IMR-90 (cell line): ENCODE measurements around the gene FBXL7. TPM values are rescaled to one million over a fixed set of nuclear protein-coding genes. Genes with fewer than 3 reads are reported as not detected.

Experiments
- ATAC-seq: fragments of 200-7000 bp; cut with Tn5 transposase; 2 replicates; pipeline ENCODE4 v1.9.1; 2020; ENCODE audit warnings: low read depth, mild to moderate bottlenecking, moderate library complexity
- BruUV-seq: library from RNA; stranded (reverse); fragments of 400-500 nt; replicated peaks from 2 replicates; lab custom pipeline; 2021; lab: Mats Ljungman, UMichigan
- CTCF ChIA-PET: fragments of 300-600 bp; formaldehyde crosslinking; extraction: SDS; loops from one replicate; lab custom pipeline; 2021; ENCODE audit warnings: antibody characterized with exemption; lab: Yijun Ruan, JAX
- POLR2A ChIA-PET: fragments of 300-600 bp; sonication (Branson Sonifier 250); formaldehyde crosslinking; loops from one replicate; lab custom pipeline; 2022; ENCODE audit warnings: antibody characterized with exemption; ENCODE audit not compliant: unreplicated experiment; lab: Charles Lee
- DNase-seq: peaks from one replicate; pipeline ENCODE4 v3.0.0; 2013
- H2AFZ ChIP-seq: replicated peaks from 2 replicates; pipeline ENCODE3; 2013; ENCODE audit warnings: low read length, mild to moderate bottlenecking; ENCODE audit not compliant: poor library complexity
- H2AK5ac ChIP-seq: 2 replicates; pipeline ENCODE4 v1.6.1; 2013; ENCODE audit warnings: low read depth, low read length, inconsistent platforms
- H2AK9ac ChIP-seq: replicated peaks from 2 replicates; pipeline ENCODE3; 2013; ENCODE audit warnings: mild to moderate bottlenecking, low read depth, low read length, moderate library complexity; ENCODE audit not compliant: poor library complexity
- H2BK120ac ChIP-seq: 2 replicates; pipeline ENCODE4 v1.6.1; 2013; ENCODE audit warnings: low read depth, low read length, inconsistent platforms
- H2BK15ac ChIP-seq: 3 replicates; pipeline ENCODE4 v1.6.1; 2013; ENCODE audit warnings: low read depth, low read length, inconsistent platforms
- H2BK20ac ChIP-seq: 2 replicates; pipeline ENCODE4 v1.6.1; 2013; ENCODE audit warnings: low read depth, mild to moderate bottlenecking, inconsistent platforms, low read length, moderate library complexity
- H2BK5ac ChIP-seq: 2 replicates; pipeline ENCODE4 v1.6.1; 2013; ENCODE audit warnings: mild to moderate bottlenecking, low read depth, low read length, inconsistent platforms; ENCODE audit not compliant: poor library complexity, severe bottlenecking
- H3K14ac ChIP-seq: replicated peaks from 2 replicates; pipeline ENCODE4 v1.6.1; 2013; ENCODE audit warnings: low read depth, low read length, inconsistent platforms
- H3K18ac ChIP-seq: 2 replicates; pipeline ENCODE4 v1.6.1; 2013; ENCODE audit warnings: low read depth, low read length, control low read depth
- H3K23ac ChIP-seq: 2 replicates; pipeline ENCODE4 v1.6.1; 2013; ENCODE audit warnings: low read depth, low read length, inconsistent platforms
- H3K27ac ChIP-seq: 2 replicates; pipeline ENCODE4 v1.5.1; 2013; ENCODE audit warnings: mild to moderate bottlenecking, control low read depth, low read length; ENCODE audit not compliant: insufficient read depth
- H3K27me3 ChIP-seq: 2 replicates; pipeline ENCODE4 v1.6.1; 2013; ENCODE audit warnings: low read length; ENCODE audit not compliant: control insufficient read depth, insufficient read depth
- H3K36me3 ChIP-seq: 2 replicates; pipeline ENCODE4 v1.6.1; 2013; ENCODE audit warnings: low read length, mixed read lengths; ENCODE audit not compliant: control insufficient read depth, insufficient read depth
- H3K4ac ChIP-seq: 2 replicates; pipeline ENCODE4 v1.6.1; 2013; ENCODE audit warnings: low read depth, low read length, inconsistent platforms
- H3K4me1 ChIP-seq: 2 replicates; pipeline ENCODE4 v1.6.1; 2013; ENCODE audit warnings: low read length, mixed read lengths; ENCODE audit not compliant: control insufficient read depth, insufficient read depth
- H3K4me2 ChIP-seq: 2 replicates; pipeline ENCODE4 v1.6.1; 2013; ENCODE audit warnings: low read depth, mild to moderate bottlenecking, control low read depth, low read length, moderate library complexity
- H3K4me3 ChIP-seq: 2 replicates; pipeline ENCODE4 v1.5.1; 2013; ENCODE audit warnings: low read depth, mild to moderate bottlenecking, control low read depth, low read length, moderate library complexity; ENCODE audit not compliant: insufficient read depth
- H3K56ac ChIP-seq: 2 replicates; pipeline ENCODE4 v1.6.1; 2013; ENCODE audit warnings: low read length, inconsistent platforms; ENCODE audit not compliant: insufficient read depth; ENCODE audit errors: extremely low read depth
- H3K79me1 ChIP-seq, 2 experiments: 2 replicates each; pipeline ENCODE4 v1.6.1; 2013; ENCODE audit warnings: low read length in 2 of 2, inconsistent platforms in 1 of 2, low read depth in 1 of 2
- H3K9ac ChIP-seq: 2 replicates; pipeline ENCODE4 v1.6.1; 2013; ENCODE audit warnings: low read depth, low read length, control low read depth
- H3K9me1 ChIP-seq: 2 replicates; pipeline ENCODE4 v1.6.1; 2013; ENCODE audit warnings: low read length, inconsistent platforms; ENCODE audit not compliant: insufficient read depth
- H3K9me3 ChIP-seq: 2 replicates; pipeline ENCODE4 v1.6.1; 2013; ENCODE audit warnings: low read length; ENCODE audit not compliant: control insufficient read depth, insufficient read depth
- H4K20me1 ChIP-seq: 2 replicates; pipeline ENCODE4 v1.6.1; 2013; ENCODE audit warnings: low read length, inconsistent platforms; ENCODE audit not compliant: insufficient read depth
- H4K5ac ChIP-seq: 2 replicates; pipeline ENCODE4 v1.6.1; 2013; ENCODE audit warnings: mild to moderate bottlenecking, low read depth, low read length, control low read depth
- H4K8ac ChIP-seq, 2 experiments: 2 replicates each; pipeline ENCODE4 v1.6.1; 2013; ENCODE audit warnings: low read depth in 2 of 2, low read length in 2 of 2, control low read depth in 1 of 2, inconsistent platforms in 1 of 2
- H4K91ac ChIP-seq: 2 replicates; pipeline ENCODE4 v1.6.1; 2013; ENCODE audit warnings: low read depth, low read length, inconsistent platforms; ENCODE audit not compliant: insufficient read depth
- BHLHE40 ChIP-seq: fragments of 150-350 bp; IDR thresholded peaks from 2 replicates; pipeline ENCODE4 v1.6.1; 2016; ENCODE audit warnings: mild to moderate bottlenecking, low read depth, low read length
- CEBPB ChIP-seq: IDR thresholded peaks from 2 replicates; pipeline ENCODE4 v1.6.1; 2012; ENCODE audit warnings: low read depth, low read length, improper control_type of control experiment
- CHD1 ChIP-seq: IDR thresholded peaks from 2 replicates; pipeline ENCODE4 v1.6.1; 2012; ENCODE audit warnings: low read depth, low read length, improper control_type of control experiment
- CTCF ChIP-seq: conservative IDR thresholded peaks from 2 replicates; pipeline ENCODE4 v1.5.1; 2012; ENCODE audit warnings: mild to moderate bottlenecking, low read depth, low read length, improper control_type of control experiment
- FOS ChIP-seq: fragments of 150-350 bp; IDR thresholded peaks from 2 replicates; pipeline ENCODE4 v1.6.1; 2016; ENCODE audit warnings: low read depth, low read length
- MAFK ChIP-seq: IDR thresholded peaks from 2 replicates; pipeline ENCODE4 v1.6.1; 2012; ENCODE audit warnings: low read depth, low read length, improper control_type of control experiment
- MAZ ChIP-seq: IDR thresholded peaks from 2 replicates; pipeline ENCODE4 v1.6.1; 2012; ENCODE audit warnings: low read depth, mild to moderate bottlenecking, low read length, improper control_type of control experiment, moderate library complexity, borderline replicate concordance
- MXI1 ChIP-seq: IDR thresholded peaks from 2 replicates; pipeline ENCODE4 v1.6.1; 2012; ENCODE audit warnings: low read depth, mild to moderate bottlenecking, low read length, moderate library complexity, borderline replicate concordance
- NFE2L2 ChIP-seq: fragments of 150-350 bp; IDR thresholded peaks from 2 replicates; pipeline ENCODE4 v1.6.1; 2016; ENCODE audit warnings: low read depth, mild to moderate bottlenecking, low read length
- POLR2A ChIP-seq: IDR thresholded peaks from 2 replicates; pipeline ENCODE4 v1.6.1; 2012; ENCODE audit warnings: mild to moderate bottlenecking, low read depth, low read length
- RAD21 ChIP-seq: IDR thresholded peaks from 2 replicates; pipeline ENCODE4 v1.6.1; 2012; ENCODE audit warnings: low read length, improper control_type of control experiment
- RCOR1 ChIP-seq: IDR thresholded peaks from 2 replicates; pipeline ENCODE4 v1.6.1; 2012; ENCODE audit warnings: mild to moderate bottlenecking, low read length, improper control_type of control experiment; ENCODE audit not compliant: insufficient replicate concordance
- RFX5 ChIP-seq: IDR thresholded peaks from 2 replicates; pipeline ENCODE4 v1.8.0; 2012; ENCODE audit warnings: low read depth, mild to moderate bottlenecking, low read length, moderate library complexity
- SMC3 ChIP-seq: fragments of 150-350 bp; IDR thresholded peaks from 2 replicates; pipeline ENCODE4 v1.6.1; 2016; ENCODE audit warnings: low read depth, mild to moderate bottlenecking, antibody characterized with exemption, low read length, moderate library complexity
- USF2 ChIP-seq: fragments of 150-350 bp; IDR thresholded peaks from 2 replicates; pipeline ENCODE4 v1.6.1; 2017; ENCODE audit warnings: mild to moderate bottlenecking, antibody characterized with exemption, low read length, low read depth
- WGBS, 2 experiments: methylation state at CpG; one replicate each; pipeline versions ENCODE4 v1.1.5 to v1.1.7; 2013; ENCODE audit warnings: missing lambda C conversion rate in 2 of 2; ENCODE audit not compliant: insufficient read length in 1 of 2; ENCODE audit errors: extremely low coverage in 2 of 2; 5-methylcytosine and 5-hydroxymethylcytosine counted together
- dilution Hi-C: fragments of 300-500 bp; cut with HindIII; formaldehyde crosslinking; loops from one replicate; pipeline ENCODE4 v1.14.3; 2018; ENCODE audit warnings: low sequenced_read_pairs; ENCODE audit not compliant: unreplicated experiment
- in situ Hi-C: fragments of 300-500 bp; cut with MboI; formaldehyde crosslinking; loops from 3 replicates; pipeline ENCODE4 v1.14.3; 2019; ENCODE audit warnings: low sequenced_read_pairs, inconsistent platforms, mixed read lengths
- intact Hi-C: fragments of 100-400 bp; cut with micrococcal nuclease; formaldehyde crosslinking; loops from 2 replicates; pipeline ENCODE4 v1.10.0; 2022
- polyA plus RNA-seq, 3 experiments: library from polyadenylated mRNA; depleted of rRNA; stranded (reverse); fragments of >200 nt; gene quantifications; 2 replicates each; pipeline ENCODE4 v1.2.3, GENCODE V29; 2012; ENCODE audit warnings: low replicate concordance in 1 of 3
- total RNA-seq: library from RNA; depleted of rRNA; stranded (reverse); fragments of >200 nt; gene quantifications from 2 replicates; pipeline ENCODE4 v1.2.3, GENCODE V29; 2012

The FBXL7 gene
- total and polyA plus RNA-seq, 2 of the 4 experiments (the other 2 are of a cell fraction): 4.1 to 10.2 TPM

DNA sequence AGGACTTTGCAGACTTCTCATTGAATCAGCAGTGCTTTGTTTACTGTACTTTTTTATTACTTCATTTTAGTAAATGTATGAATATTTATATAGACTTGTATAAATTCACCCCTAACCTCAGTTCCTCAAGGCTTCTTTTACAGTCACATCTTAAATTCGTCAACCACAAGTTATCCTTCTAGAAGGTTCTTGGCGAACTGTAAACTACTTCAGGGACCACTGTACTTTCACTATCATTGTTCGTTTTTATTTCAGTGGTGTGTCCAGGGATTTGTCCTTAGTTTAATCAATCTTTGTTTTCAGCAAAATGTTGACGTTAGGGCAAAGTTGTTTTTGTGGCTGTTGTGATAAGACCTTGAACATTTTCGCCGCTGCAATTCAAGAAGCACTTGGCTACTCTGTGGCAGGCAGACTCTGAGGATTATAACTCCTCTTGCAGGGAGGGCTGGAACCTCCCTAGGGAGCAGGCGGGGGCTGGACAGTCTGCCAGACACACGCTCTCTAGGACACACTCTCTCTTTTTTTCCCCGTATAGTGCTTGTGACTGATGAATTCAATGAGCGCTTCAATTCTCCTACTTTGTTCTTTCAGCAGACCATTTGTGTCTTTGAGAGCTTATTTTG lies 252.8 kb downstream of the FBXL7 start:
- peak overlapping the region; percentile 59 for H3K4me2 ChIP-seq
- peak overlapping the region; percentile 41 for H2AFZ ChIP-seq
- H2BK15ac ChIP-seq: no peak overlapping the region
- no peaks in the 10 kb centered on the region for H3K36me3 ChIP-seq
- H3K27ac ChIP-seq: 0 out of 2 replicates have a peak overlapping the region, but pooled peaks have one; percentile 36
- H2BK120ac ChIP-seq: 0 out of 2 replicates have a peak overlapping the region, but pooled peaks have one; percentile 41
- H3K79me1 ChIP-seq: peaks cover 3 to 14% of the 10 kb centered on the region in 2 experiments; a peak in 3 of 4 replicates
- dilution Hi-C loops: no loop called here
- H3K18ac ChIP-seq: no peak overlapping the region
- H3K9me3 ChIP-seq: peaks cover 2% of the 10 kb centered on the region
- no peaks in the 10 kb centered on the region for H3K4me1 ChIP-seq
- no peak overlapping the region; the same call in 1 of the 2 replicates for H3K4ac ChIP-seq
- H4K91ac ChIP-seq: no peak overlapping the region
- POLR2A ChIA-PET: no interaction called here
- peak overlapping the region; percentile 50 for H3K4me3 ChIP-seq
- no peak overlapping the region for H2BK5ac ChIP-seq
- CTCF ChIA-PET: no interaction called here
- H3K9me1 ChIP-seq: no peaks in the 10 kb centered on the region
- H2BK20ac ChIP-seq: no peak overlapping the region
- DNase-seq (peak; percentile 51), ATAC-seq (peak; percentile 88)
- no peak overlapping the region for H2AK9ac ChIP-seq
- 0 out of 2 replicates have a peak overlapping the region, but pooled peaks have one; percentile 32 for H3K14ac ChIP-seq
- no peaks in the 10 kb centered on the region for H3K27me3 ChIP-seq
- peak overlapping the region; percentile 73; the same call in 1 of the 2 replicates for H3K23ac ChIP-seq
- no CpG with 5 or more reads among the region's 10 CpGs for WGBS, 2 experiments
- no TSS peak for BruUV-seq
- in situ Hi-C loops: no loop called here
- peak overlapping the region; percentile 74 for H3K9ac ChIP-seq
- H4K5ac ChIP-seq: no peak overlapping the region
- no peak overlapping the region for H3K56ac ChIP-seq
- peaks cover 3% of the 10 kb centered on the region for H4K20me1 ChIP-seq
- no peak overlapping the region for H2AK5ac ChIP-seq
- H4K8ac ChIP-seq: peak overlapping the region in 1 of 2 experiments; percentile 69; a peak in 3 of 4 replicates
- intact Hi-C loops: loop anchor here (5.0 kb wide), 1 partner anchor 245 kb away; no protein-coding TSS in a partner anchor
- no peak for TF ChIP-seq MAFK
- TF ChIP-seq RCOR1: no peak
- no peak for TF ChIP-seq BHLHE40
- TF ChIP-seq MXI1: no peak
- TF ChIP-seq NFE2L2: no peak
- no peak for TF ChIP-seq CEBPB
- TF ChIP-seq CTCF: no peak
- no peak for TF ChIP-seq RFX5
- no peak for TF ChIP-seq FOS
- TF ChIP-seq POLR2A: no peak
- no peak for TF ChIP-seq CHD1
- no peak for TF ChIP-seq USF2
- TF ChIP-seq RAD21: no peak
- TF ChIP-seq SMC3: no peak
- no peak for TF ChIP-seq MAZ
